Lower leg skin (tissue), 3 donors: ENCODE results near the gene COL2A1.

Source experiments
- CTCF ChIP-seq, 3 donors: fragments of 450-650 bp; IDR thresholded peaks; one replicate each; pipeline ENCODE4 v1.5.1; 2016; ENCODE audit warnings: antibody characterized with exemption in 3 of 3, mild to moderate bottlenecking in 3 of 3, moderate library complexity in 2 of 3
- POLR2A ChIP-seq, 2 donors: fragments of 450-650 bp; IDR thresholded peaks; one replicate each; pipeline ENCODE4 v1.6.1; 2016 to 2017; ENCODE audit warnings: antibody characterized with exemption in 2 of 2, mild to moderate bottlenecking in 1 of 2, moderate library complexity in 1 of 2

GRCh38 chr12:48044396-48044795 lies 40.1 kb upstream of the COL2A1 start:
- no peak for TF ChIP-seq POLR2A (IDR thresholded peaks at IDR 0.05)
- no peak for TF ChIP-seq CTCF (IDR thresholded peaks at IDR 0.05)
